ENCODE results near the gene COQ10B. TPM values are rescaled to one million over a fixed set of nuclear protein-coding genes. Genes with fewer than 3 reads are reported as not detected.
"Not testable (repeated sequence)": the region's sequence is repeated elsewhere in the genome, so short reads cannot be mapped to it uniquely, and the experiment has no call there.

COQ10B gene
- 23.0 TPM for total RNA-seq

- peak; percentile 100 for DNase-seq (ENCODE audit: low spot score)
Observed at GRCh38 chr2:197453123-197453913, at the start of gene COQ10B. Gene COQ10B (plus strand): TSS chr2:197453552. CDS start chr2:197453561, 9 bp downstream.

GRCh38 chr2:197405582-197405981, 47.8 kb upstream of the COQ10B start:
- no peak for DNase-seq (ENCODE audit: low spot score)

GRCh38 chr2:197414039-197414438, 39.3 kb upstream of the COQ10B start:
- no peak for DNase-seq (ENCODE audit: low spot score)

GRCh38 chr2:197414515-197414914, 38.8 kb upstream of the COQ10B start:
- DNase-seq (ENCODE audit: low spot score), result no peak

- no peak for DNase-seq (ENCODE audit: low spot score)
Observed at GRCh38 chr2:197416268-197416667, 37.1 kb upstream of the COQ10B start.

GRCh38 chr2:197419438-197419837, 33.9 kb upstream of the COQ10B start:
- DNase-seq (ENCODE audit: low spot score), result no peak

- no peak for DNase-seq (ENCODE audit: low spot score)
Observed at GRCh38 chr2:197423307-197423706, 30.0 kb upstream of the COQ10B start.

- no peak for DNase-seq (ENCODE audit: low spot score)
Observed at GRCh38 chr2:197425550-197425949, 27.8 kb upstream of the COQ10B start.

- no peak for DNase-seq (ENCODE audit: low spot score)
Observed at GRCh38 chr2:197426723-197427603, 26.4 kb upstream of the COQ10B start.

GRCh38 chr2:197427986-197428385, 25.4 kb upstream of the COQ10B start:
- DNase-seq (ENCODE audit: low spot score), result no peak

GRCh38 chr2:197431858-197432257, 21.5 kb upstream of the COQ10B start:
- no peak for DNase-seq (ENCODE audit: low spot score)

- not testable (repeated sequence) for DNase-seq (ENCODE audit: low spot score)
Observed at GRCh38 chr2:197432527-197432926, 20.8 kb upstream of the COQ10B start.

GRCh38 chr2:197433780-197434438, 19.4 kb upstream of the COQ10B start:
- no peak for DNase-seq (ENCODE audit: low spot score)

GRCh38 chr2:197434541-197435513, 18.5 kb upstream of the COQ10B start, which contains the start of gene SF3B1:
Gene SF3B1 (minus strand): TSS chr2:197435028. CDS start chr2:197434999, 29 bp downstream.
- peak; percentile 99 for DNase-seq (ENCODE audit: low spot score)

GRCh38 chr2:197435598-197436420, 17.5 kb upstream of the COQ10B start:
- DNase-seq (ENCODE audit: low spot score), result no peak

- no peak for DNase-seq (ENCODE audit: low spot score)
Observed at GRCh38 chr2:197437380-197437779, 16.0 kb upstream of the COQ10B start.

GRCh38 chr2:197442857-197443256, 10.5 kb upstream of the COQ10B start:
- DNase-seq (ENCODE audit: low spot score), result no peak

- DNase-seq (ENCODE audit: low spot score), result no peak
Observed at GRCh38 chr2:197445746-197446145, 7.6 kb upstream of the COQ10B start.

GRCh38 chr2:197446844-197447243, 6.5 kb upstream of the COQ10B start:
- DNase-seq (ENCODE audit: low spot score), result no peak

GRCh38 chr2:197450465-197450864, 2.9 kb upstream of the COQ10B start:
- DNase-seq (ENCODE audit: low spot score), result no peak
